SK-N-SH (cell line): Measurements from ENCODE around the gene GPANK1.

Experiments
- EZH2phosphoT487 ChIP-seq: fragments of 200-600 bp; sonication (generic); IDR thresholded peaks from 2 replicates; pipeline ENCODE4 v1.6.1; 2017; ENCODE audit warnings: low read depth, mixed run types, mild to moderate bottlenecking, antibody characterized with exemption, moderate library complexity, borderline replicate concordance
- FOSL2 ChIP-seq: IDR thresholded peaks from 2 replicates; pipeline ENCODE4 v1.4.0; 2012; ENCODE audit warnings: low read depth, mild to moderate bottlenecking, moderate library complexity, borderline replicate concordance
- FOXM1 ChIP-seq: IDR thresholded peaks from 2 replicates; pipeline ENCODE4 v1.4.0; 2012; ENCODE audit warnings: low read depth, mild to moderate bottlenecking
- GABPA ChIP-seq: IDR thresholded peaks from 2 replicates; pipeline ENCODE4 v1.4.0; 2012; ENCODE audit warnings: low read depth, mild to moderate bottlenecking
- GATA2 ChIP-seq: sonication (generic); formaldehyde crosslinking; IDR thresholded peaks from 2 replicates; pipeline ENCODE4 v1.5.0; 2020; ENCODE audit warnings: mild to moderate bottlenecking, missing genetic modification reagents
- JUND ChIP-seq: IDR thresholded peaks from 2 replicates; pipeline ENCODE4 v1.4.0; 2012
- MXI1 ChIP-seq: IDR thresholded peaks from 2 replicates; pipeline ENCODE4 v1.6.1; 2012; ENCODE audit warnings: mild to moderate bottlenecking, low read depth, low read length, improper control_type of control experiment
- POLR2AphosphoS5 ChIP-seq: IDR thresholded peaks from 2 replicates; pipeline ENCODE4 v1.6.1; 2012; ENCODE audit warnings: low read depth, low read length
- REST ChIP-seq: IDR thresholded peaks from 2 replicates; pipeline ENCODE4 v1.6.1; 2012; ENCODE audit warnings: mild to moderate bottlenecking, low read depth, low read length, moderate library complexity
- TAF1 ChIP-seq: IDR thresholded peaks from 2 replicates; pipeline ENCODE4 v1.6.1; 2012; ENCODE audit warnings: low read depth, mild to moderate bottlenecking, low read length, moderate library complexity, borderline replicate concordance
- TF ChIP-seq, protein P1 (sequence below): fragments of 200-600 bp; sonication (generic); IDR thresholded peaks from 2 replicates; pipeline ENCODE4 v1.6.1; 2017; ENCODE audit warnings: antibody characterized with exemption, mild to moderate bottlenecking, moderate library complexity
- TF ChIP-seq, protein P2 (sequence below): IDR thresholded peaks from 2 replicates; pipeline ENCODE4 v1.4.0; 2012; ENCODE audit warnings: low read depth
- TF ChIP-seq, protein P3 (sequence below): fragments of 150-350 bp; IDR thresholded peaks from 2 replicates; pipeline ENCODE4 v1.6.1; 2017; ENCODE audit warnings: antibody characterized with exemption, low read length, low read depth, borderline replicate concordance

DNA sequence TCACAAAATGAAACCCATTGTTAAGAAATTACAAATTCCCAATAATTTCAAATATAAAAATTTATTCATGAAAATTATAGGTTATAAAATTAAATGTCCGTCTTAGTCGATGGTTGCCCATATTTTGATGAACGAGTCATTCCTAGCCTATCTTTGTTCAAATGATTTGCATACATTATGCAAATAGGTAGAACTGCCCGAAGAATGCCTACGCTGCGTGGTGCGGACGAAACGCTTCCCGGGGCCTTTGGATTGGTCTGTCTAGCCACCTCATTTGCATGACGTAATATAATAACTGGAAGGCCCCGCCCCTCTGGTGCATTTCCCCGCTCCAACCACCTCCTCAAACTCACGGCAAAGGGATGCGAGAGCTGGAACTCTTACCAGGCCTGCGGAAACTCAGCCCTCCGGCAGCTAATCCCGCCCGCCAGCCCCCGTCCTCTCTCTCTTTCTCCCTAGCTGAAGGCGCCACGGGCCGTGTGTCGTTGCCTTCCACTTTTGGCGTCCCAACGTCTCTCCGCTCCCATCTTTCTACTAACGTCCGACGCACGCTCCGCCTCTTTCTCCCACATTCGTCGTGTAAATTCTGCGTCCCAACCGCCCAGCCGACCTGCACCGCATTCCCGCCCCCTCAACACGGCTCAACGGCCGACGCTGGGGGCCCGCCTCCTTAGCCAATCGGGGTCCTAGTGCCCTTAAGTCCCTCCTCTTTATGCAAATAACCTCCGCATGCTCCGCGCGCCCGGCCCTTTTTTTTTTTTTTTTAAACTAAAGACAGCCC, 44.8 kb downstream of the GPANK1 start:
- TF ChIP-seq, protein P1, sequence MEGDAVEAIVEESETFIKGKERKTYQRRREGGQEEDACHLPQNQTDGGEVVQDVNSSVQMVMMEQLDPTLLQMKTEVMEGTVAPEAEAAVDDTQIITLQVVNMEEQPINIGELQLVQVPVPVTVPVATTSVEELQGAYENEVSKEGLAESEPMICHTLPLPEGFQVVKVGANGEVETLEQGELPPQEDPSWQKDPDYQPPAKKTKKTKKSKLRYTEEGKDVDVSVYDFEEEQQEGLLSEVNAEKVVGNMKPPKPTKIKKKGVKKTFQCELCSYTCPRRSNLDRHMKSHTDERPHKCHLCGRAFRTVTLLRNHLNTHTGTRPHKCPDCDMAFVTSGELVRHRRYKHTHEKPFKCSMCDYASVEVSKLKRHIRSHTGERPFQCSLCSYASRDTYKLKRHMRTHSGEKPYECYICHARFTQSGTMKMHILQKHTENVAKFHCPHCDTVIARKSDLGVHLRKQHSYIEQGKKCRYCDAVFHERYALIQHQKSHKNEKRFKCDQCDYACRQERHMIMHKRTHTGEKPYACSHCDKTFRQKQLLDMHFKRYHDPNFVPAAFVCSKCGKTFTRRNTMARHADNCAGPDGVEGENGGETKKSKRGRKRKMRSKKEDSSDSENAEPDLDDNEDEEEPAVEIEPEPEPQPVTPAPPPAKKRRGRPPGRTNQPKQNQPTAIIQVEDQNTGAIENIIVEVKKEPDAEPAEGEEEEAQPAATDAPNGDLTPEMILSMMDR, result no peak
- TF ChIP-seq FOSL2 (no peak), POLR2AphosphoS5 (peak; percentile 79), TAF1 (peak; percentile 43; the same call in 1 of the 2 replicates), MXI1 (no peak), EZH2phosphoT487 (no peak), JUND (no peak; the same call in 1 of the 2 replicates), FOXM1 (no peak), REST (no peak), GABPA (no peak), GATA2 (CRISPR knock-in tag) (no peak)
- TF ChIP-seq, protein P2, sequence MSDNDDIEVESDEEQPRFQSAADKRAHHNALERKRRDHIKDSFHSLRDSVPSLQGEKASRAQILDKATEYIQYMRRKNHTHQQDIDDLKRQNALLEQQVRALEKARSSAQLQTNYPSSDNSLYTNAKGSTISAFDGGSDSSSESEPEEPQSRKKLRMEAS, result peak; percentile 96
- TF ChIP-seq, protein P3, sequence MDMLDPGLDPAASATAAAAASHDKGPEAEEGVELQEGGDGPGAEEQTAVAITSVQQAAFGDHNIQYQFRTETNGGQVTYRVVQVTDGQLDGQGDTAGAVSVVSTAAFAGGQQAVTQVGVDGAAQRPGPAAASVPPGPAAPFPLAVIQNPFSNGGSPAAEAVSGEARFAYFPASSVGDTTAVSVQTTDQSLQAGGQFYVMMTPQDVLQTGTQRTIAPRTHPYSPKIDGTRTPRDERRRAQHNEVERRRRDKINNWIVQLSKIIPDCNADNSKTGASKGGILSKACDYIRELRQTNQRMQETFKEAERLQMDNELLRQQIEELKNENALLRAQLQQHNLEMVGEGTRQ, result no peak
